Bronchial epithelial cell (primary cell): ENCODE results near the gene P2RX2. TPM values are rescaled to one million over a fixed set of nuclear protein-coding genes. Genes with fewer than 3 reads are reported as not detected.

Source experiments
- DNase-seq: peaks from one replicate; pipeline ENCODE4 v3.0.0-alpha.2; 2010; ENCODE audit warnings: low read depth
- FAIRE-seq: peaks from 2 replicates; lab custom pipeline; 2011; peaks lifted over from hg19 to GRCh38; lab: Jason Lieb, UNC
- H3K27me3 ChIP-seq: 2 replicates; pipeline ENCODE4 v1.5.1; 2011; ENCODE audit warnings: low read length; ENCODE audit not compliant: control insufficient read depth, insufficient read depth
- H3K36me3 ChIP-seq: 2 replicates; pipeline ENCODE4 v1.5.1; 2011; ENCODE audit warnings: low read length; ENCODE audit not compliant: control insufficient read depth, insufficient read depth
- H3K4me3 ChIP-seq: 2 replicates; pipeline ENCODE4 v1.5.1; 2011; ENCODE audit warnings: mild to moderate bottlenecking, low read depth, low read length, control low read depth
- CTCF ChIP-seq: IDR thresholded peaks from 2 replicates; pipeline ENCODE4 v1.5.1; 2011; ENCODE audit warnings: mild to moderate bottlenecking, moderate library complexity, low read length, control low read depth, inconsistent platforms; ENCODE audit not compliant: insufficient read depth, severe bottlenecking
- total RNA-seq: library from RNA; depleted of rRNA; stranded (reverse); fragments of >200 nt; gene quantifications from 2 replicates; pipeline ENCODE4 v1.2.1, GENCODE V29; 2014

The P2RX2 gene
- total RNA-seq, 1 donor from 2014 or later, result not detected

GRCh38 chr12:132604668-132605441, 13.7 kb upstream of the P2RX2 start:
- H3K4me3 ChIP-seq, result no peak overlapping the region
- TF ChIP-seq CTCF, result no peak
- DNase-seq, result no peak
- H3K27me3 ChIP-seq, result peaks cover 19% of the 10 kb centered on the region
- no peaks in the 10 kb centered on the region for H3K36me3 ChIP-seq
- no peak for FAIRE-seq

- DNase-seq (no peak), FAIRE-seq (no peak)
- no peaks in the 10 kb centered on the region for H3K36me3 ChIP-seq
- no peak for TF ChIP-seq CTCF
- no peak overlapping the region for H3K4me3 ChIP-seq
- H3K27me3 ChIP-seq, result peaks cover 20% of the 10 kb centered on the region
Measured at GRCh38 chr12:132605892-132606291, 12.7 kb upstream of the P2RX2 start.

GRCh38 chr12:132606466-132606865, 12.1 kb upstream of the P2RX2 start:
- no peak for TF ChIP-seq CTCF
- Histone ChIP-seq H3K36me3 (no peaks in the 10 kb centered on the region), H3K27me3 (peaks cover 20% of the 10 kb centered on the region), H3K4me3 (no peak overlapping the region)
- FAIRE-seq (no peak), DNase-seq (no peak)

- no peak for DNase-seq
- H3K27me3 ChIP-seq, result peaks cover 20% of the 10 kb centered on the region
Measured at GRCh38 chr12:132606927-132607326, 11.6 kb upstream of the P2RX2 start.

GRCh38 chr12:132608231-132609171, 10.1 kb upstream of the P2RX2 start:
- H3K36me3 ChIP-seq, result no peaks in the 10 kb centered on the region
- no peak for DNase-seq
- H3K27me3 ChIP-seq, result peaks cover 15% of the 10 kb centered on the region
- H3K4me3 ChIP-seq, result no peak overlapping the region
- TF ChIP-seq CTCF, result no peak
- FAIRE-seq, result peak; percentile 40

More at GRCh38 chr12:132606927-132607326, 11.6 kb upstream of the P2RX2 start:
- H3K36me3 ChIP-seq, result no peaks in the 10 kb centered on the region
- no peak for TF ChIP-seq CTCF
- no peak overlapping the region for H3K4me3 ChIP-seq
- no peak for FAIRE-seq
